SHP77 treated with DMSO at 0.1 percent for 48 hours (cell line): ENCODE measurements around the gene KIAA1210.
"Not testable (repeated sequence)": the region's sequence is repeated elsewhere in the genome, so short reads cannot be mapped to it uniquely, and the experiment has no call there.

ENCODE experiments used
- DNase-seq: peaks from one replicate; lab custom pipeline; 2025; lab: John Stamatoyannopoulos, UW

Gene KIAA1210

GRCh38 chrX:119036107-119037029 is 91.2 kb downstream of the KIAA1210 start:
- no peak for DNase-seq

GRCh38 chrX:119030990-119031389 is 96.6 kb downstream of the KIAA1210 start:
- DNase-seq = no peak

GRCh38 chrX:119029656-119030055 is 98.0 kb downstream of the KIAA1210 start:
- not testable (repeated sequence) for DNase-seq

GRCh38 chrX:119028733-119029330 is 98.8 kb downstream of the KIAA1210 start:
- DNase-seq = no peak
